GM19043 (cell line): ENCODE data around the gene PSMA7.
"Not testable (repeated sequence)": the region's sequence is repeated elsewhere in the genome, so short reads cannot be mapped to it uniquely, and the experiment has no call there.

Experiments
- ATAC-seq: cut with Tn5 transposase; IDR thresholded peaks from one replicate; pipeline ENCODE4 v1.9.1; 2021; ENCODE audit warnings: low read depth; ENCODE audit not compliant: unreplicated experiment

The PSMA7 gene

GRCh38 chr20:62156592-62157386 lies 13.6 kb upstream of the PSMA7 start:
- peak; percentile 61 for ATAC-seq

GRCh38 chr20:62156254-62156556 lies 13.0 kb upstream of the PSMA7 start:
- ATAC-seq, result no peak

- no peak for ATAC-seq
Measured at GRCh38 chr20:62155428-62156253, 12.4 kb upstream of the PSMA7 start.

GRCh38 chr20:62151835-62152364 lies 8.7 kb upstream of the PSMA7 start:
- no peak for ATAC-seq

GRCh38 chr20:62151225-62151624 lies 8.0 kb upstream of the PSMA7 start:
- no peak for ATAC-seq

- ATAC-seq, result no peak
Measured at GRCh38 chr20:62150310-62150575, 7.0 kb upstream of the PSMA7 start.

GRCh38 chr20:62149532-62150309 lies 6.5 kb upstream of the PSMA7 start:
- no peak for ATAC-seq

- ATAC-seq, result no peak
Measured at GRCh38 chr20:62148908-62149314, 5.7 kb upstream of the PSMA7 start.

- not testable (repeated sequence) for ATAC-seq
Measured at GRCh38 chr20:62148383-62148782, 5.2 kb upstream of the PSMA7 start.

GRCh38 chr20:62147528-62147927 lies 4.3 kb upstream of the PSMA7 start:
- ATAC-seq, result no peak

GRCh38 chr20:62147125-62147524 lies 3.9 kb upstream of the PSMA7 start:
- no peak for ATAC-seq

GRCh38 chr20:62146019-62146755 lies 3.0 kb upstream of the PSMA7 start:
- no peak for ATAC-seq

GRCh38 chr20:62145688-62146018 lies 2.5 kb upstream of the PSMA7 start:
- ATAC-seq, result no peak

- ATAC-seq, result no peak
Measured at GRCh38 chr20:62143957-62144825, 997 bp upstream of the PSMA7 start.

GRCh38 chr20:62142252-62143080 lies 728 bp downstream of the PSMA7 start:
- ATAC-seq, result peak; percentile 4

GRCh38 chr20:62141397-62142251 lies 1.6 kb downstream of the PSMA7 start:
- no peak for ATAC-seq

- no peak for ATAC-seq
Measured at GRCh38 chr20:62141043-62141396, 2.2 kb downstream of the PSMA7 start.

GRCh38 chr20:62139636-62140035 lies 3.6 kb downstream of the PSMA7 start:
- ATAC-seq, result no peak
